ENCODE measurements around the gene SYDE1.
A peak's percentile ranks its signal among the peaks of the same experiment; 100 is the strongest.

SYDE1 gene

GRCh38 chr19:15108845-15109767 lies 1.9 kb downstream of the SYDE1 start:
- DNase-seq = no peak

GRCh38 chr19:15109768-15110417 lies 2.7 kb downstream of the SYDE1 start:
- DNase-seq = no peak

- no peak for DNase-seq
These were observed 3.2 kb downstream of the SYDE1 start for GRCh38 chr19:15110418-15110815.

- no peak for DNase-seq
These were observed 4.6 kb downstream of the SYDE1 start for GRCh38 chr19:15111758-15112157.

GRCh38 chr19:15112385-15112784 lies 5.2 kb downstream of the SYDE1 start:
- DNase-seq = no peak

- DNase-seq = no peak
These were observed 6.3 kb downstream of the SYDE1 start for GRCh38 chr19:15113245-15114152.

GRCh38 chr19:15114153-15114540 lies 6.9 kb downstream of the SYDE1 start:
- DNase-seq = no peak

GRCh38 chr19:15115080-15115479 lies 7.9 kb downstream of the SYDE1 start:
- DNase-seq = no peak

- DNase-seq = no peak
These were observed 8.8 kb downstream of the SYDE1 start for GRCh38 chr19:15115762-15116615.

GRCh38 chr19:15116856-15117255 lies 9.7 kb downstream of the SYDE1 start:
- DNase-seq = no peak

GRCh38 chr19:15118248-15118647 lies 11.0 kb downstream of the SYDE1 start:
- DNase-seq = no peak

GRCh38 chr19:15118789-15119494 lies 11.7 kb downstream of the SYDE1 start:
- no peak for DNase-seq

GRCh38 chr19:15120135-15121026 lies 13.2 kb downstream of the SYDE1 start:
- DNase-seq = no peak

- DNase-seq = no peak
These were observed 15.3 kb downstream of the SYDE1 start for GRCh38 chr19:15122331-15123030.

GRCh38 chr19:15123031-15123890 lies 16.1 kb downstream of the SYDE1 start:
- DNase-seq = no peak

- DNase-seq = no peak
These were observed 16.7 kb downstream of the SYDE1 start for GRCh38 chr19:15123900-15124299.

GRCh38 chr19:15124572-15125231 lies 17.5 kb downstream of the SYDE1 start:
- DNase-seq = peak in 1 of 5 donors; percentile 12
